HG03565 (cell line): ENCODE measurements around the gene ETF1.
"Not testable (repeated sequence)": the region's sequence is repeated elsewhere in the genome, so short reads cannot be mapped to it uniquely, and the experiment has no call there.

Experiments used
- ATAC-seq: cut with Tn5 transposase; IDR thresholded peaks from one replicate; pipeline ENCODE4 v1.9.1; 2021; ENCODE audit warnings: mild to moderate bottlenecking, moderate library complexity; ENCODE audit not compliant: unreplicated experiment

Gene ETF1

GRCh38 chr5:138529812-138530211 is 13.2 kb downstream of the ETF1 start:
- ATAC-seq: no peak

GRCh38 chr5:138528744-138529469 is 14.1 kb downstream of the ETF1 start:
- ATAC-seq: no peak

- no peak for ATAC-seq
These were observed 14.8 kb downstream of the ETF1 start for GRCh38 chr5:138528208-138528607.

- ATAC-seq: no peak
These were observed 15.9 kb downstream of the ETF1 start for GRCh38 chr5:138527170-138527569.

GRCh38 chr5:138523406-138523805 is 19.6 kb downstream of the ETF1 start:
- ATAC-seq: no peak

- no peak for ATAC-seq
These were observed 22.1 kb downstream of the ETF1 start for GRCh38 chr5:138520971-138521370.

GRCh38 chr5:138517437-138517836 is 25.6 kb downstream of the ETF1 start:
- no peak for ATAC-seq

- ATAC-seq: no peak
These were observed 27.3 kb downstream of the ETF1 start for GRCh38 chr5:138515556-138516245.

- ATAC-seq: no peak
These were observed 29.0 kb downstream of the ETF1 start for GRCh38 chr5:138514021-138514420.

- no peak for ATAC-seq
These were observed 34.1 kb downstream of the ETF1 start for GRCh38 chr5:138508958-138509357.

- not testable (repeated sequence) for ATAC-seq
These were observed 35.6 kb downstream of the ETF1 start for GRCh38 chr5:138507485-138507884.

- no peak for ATAC-seq
These were observed 36.4 kb downstream of the ETF1 start for GRCh38 chr5:138506370-138507306.

- ATAC-seq: no peak
These were observed 38.2 kb downstream of the ETF1 start for GRCh38 chr5:138504799-138505198.

- ATAC-seq: no peak
These were observed 39.4 kb downstream of the ETF1 start for GRCh38 chr5:138503487-138504270.

- no peak for ATAC-seq
These were observed 40.5 kb downstream of the ETF1 start for GRCh38 chr5:138502521-138502920.

- ATAC-seq: no peak
These were observed 40.9 kb downstream of the ETF1 start for GRCh38 chr5:138502121-138502520.

- ATAC-seq: no peak
These were observed 44.7 kb downstream of the ETF1 start for GRCh38 chr5:138498376-138498775.

- no peak for ATAC-seq
These were observed 47.7 kb downstream of the ETF1 start for GRCh38 chr5:138495351-138495750.

GRCh38 chr5:138492560-138493045 is 50.4 kb downstream of the ETF1 start:
- no peak for ATAC-seq
